ENCODE results near the gene EIF4G3. TPM values are rescaled to one million over a fixed set of nuclear protein-coding genes. Genes with fewer than 3 reads are reported as not detected.

The EIF4G3 gene
- total and polyA plus RNA-seq, 9 of the 15 experiments (the other 6 are each of a cell fraction or from before 2014, with no cell fraction given), result 6.7 to 40.5 (median 32.1) TPM

- TF ChIP-seq PBX2 (CRISPR knock-in tag; IDR thresholded peaks at IDR 0.05; ENCODE audit: low read depth), result no peak
- peak; percentile 96 for TF ChIP-seq PBX2 (tag; conservative IDR thresholded peaks at IDR 0.05; ENCODE audit: low read depth)
- TF ChIP-seq TSC22D4 (tag; IDR thresholded peaks at IDR 0.05), result no peak
- no peak for TF ChIP-seq ZNF253 (CRISPR knock-in tag; conservative IDR thresholded peaks at IDR 0.05)
- peak; percentile 8 to 14; a peak in 2 of 4 replicates for TF ChIP-seq KDM1A (IDR thresholded peaks at IDR 0.05)
- TF ChIP-seq IFI16 (CRISPR knock-in tag; IDR thresholded peaks at IDR 0.05), result no peak
- peak; percentile 31; the same call in 1 of the 2 replicates for TF ChIP-seq TRIM25 (IDR thresholded peaks at IDR 0.05; ENCODE audit: borderline replicate concordance)
- no peak for TF ChIP-seq AFF4 (CRISPR knock-in tag; IDR thresholded peaks at IDR 0.05)
- TF ChIP-seq TCFL5 (CRISPR knock-in tag; conservative IDR thresholded peaks at IDR 0.05), result 0 out of 2 replicates have a peak, but pooled peaks have one; percentile 22
- TF ChIP-seq ZNF830 (CRISPR knock-in tag; IDR thresholded peaks at IDR 0.05), result no peak
- peak; percentile 63 for TF ChIP-seq POLR2B (IDR thresholded peaks at IDR 0.05; ENCODE audit: low read depth, partially characterized antibody)
- no peak for TF ChIP-seq SETDB1 (IDR thresholded peaks at IDR 0.05; ENCODE audit: low read length)
- peak; percentile 55 for TF ChIP-seq E2F8 (IDR thresholded peaks at IDR 0.05; ENCODE audit: low read depth, partially characterized antibody)
Observed at GRCh38 chr1:21022279-21023040, 154.2 kb downstream of the EIF4G3 start (continued).

Data from K562 (cell line).